ENCODE results near the gene TTBK2. TPM values are rescaled to one million over a fixed set of nuclear protein-coding genes. Genes with fewer than 3 reads are reported as not detected.

TTBK2 gene
- total and polyA plus RNA-seq, 2 donors (not counting 3 experiments of a cell fraction or from before 2014, with no cell fraction given), result 4.4 to 17.1 TPM

GRCh38 chr15:42707873-42708544 is 212.6 kb downstream of the TTBK2 start:
- H3K27me3 ChIP-seq (ENCODE audit: control insufficient read depth in 2 of 2, insufficient read depth in 2 of 2, low read length in 2 of 2), result no peaks in the 10 kb centered on the region
- no peak overlapping the region for H2AFZ ChIP-seq (ENCODE audit: low read depth, low read length)
- dilution Hi-C loops (cut with MboI; ENCODE audit: extremely low pct_ligation_motif_present, low sequenced_read_pairs), result no loop called here
- CTCF ChIA-PET, result interaction anchor here (1.8 to 5.7 kb wide), 2 partner anchors 15 to 218 kb away, joined by 10 to 37 read pairs; no protein-coding TSS in a partner anchor
- peak overlapping the region; percentile 7 for H3K27ac ChIP-seq (ENCODE audit: insufficient read depth, low read depth, low read length)
- peaks cover 12% of the 10 kb centered on the region for H3K4me1 ChIP-seq (ENCODE audit: control insufficient read depth, extremely low read depth, insufficient read depth, low read length)
- POLR2A ChIA-PET, result no interaction called here
- no peaks in the 10 kb centered on the region for H4K20me1 ChIP-seq (replicated peaks; ENCODE audit: control insufficient read depth, extremely low read depth, insufficient read depth, low read length)
- no peaks in the 10 kb centered on the region for H3K36me3 ChIP-seq (ENCODE audit: control insufficient read depth in 2 of 2, extremely low read depth in 1 of 2, insufficient read depth in 2 of 2, low read length in 2 of 2)
- H3K79me2 ChIP-seq (ENCODE audit: control insufficient read depth, insufficient read depth, low read length), result no peaks in the 10 kb centered on the region
- no peak overlapping the region for H3K9ac ChIP-seq (replicated peaks; ENCODE audit: extremely low read depth, insufficient read depth, low read length)
- no peak overlapping the region for H3K4me2 ChIP-seq (ENCODE audit: insufficient read depth, low read length)
- DNase-seq (ENCODE audit: low read depth, low spot score) (peak; percentile 47), FAIRE-seq (no peak)
- H3K9me3 ChIP-seq (replicated peaks; ENCODE audit: control insufficient read depth, insufficient read depth, low read length), result no peaks in the 10 kb centered on the region
- TF ChIP-seq MAX (IDR thresholded peaks at IDR 0.05; ENCODE audit: insufficient read depth, insufficient read length), result no peak
- TF ChIP-seq GATA2 (IDR thresholded peaks at IDR 0.05; ENCODE audit: insufficient read depth, insufficient read length, low read depth, low read length), result no peak
- TF ChIP-seq CTCF (IDR thresholded peaks at IDR 0.05; ENCODE audit: extremely low read depth in 1 of 2, insufficient read depth in 1 of 2, low read depth in 1 of 2, low read length in 2 of 2), result no peak
- TF ChIP-seq FOS (IDR thresholded peaks at IDR 0.05; ENCODE audit: borderline replicate concordance, insufficient read depth, low read length), result no peak
- TF ChIP-seq POLR2A (IDR thresholded peaks at IDR 0.05; ENCODE audit: low read depth, low read length), result no peak
- TF ChIP-seq POLR2AphosphoS5 (IDR thresholded peaks at IDR 0.05; ENCODE audit: insufficient read depth, low read depth, low read length), result no peak
- intact Hi-C loops (cut with micrococcal nuclease), result loop anchor here (10.0 kb wide), 3 partner anchors 327 to 577 kb away; no protein-coding TSS in a partner anchor
- H3K9me1 ChIP-seq (replicated peaks; ENCODE audit: control insufficient read depth, extremely low read depth, insufficient read depth, low read length), result no peaks in the 10 kb centered on the region
- H3K4me3 ChIP-seq (replicated peaks in 1 of 3; ENCODE audit: insufficient read depth in 1 of 3, low read depth in 1 of 3, low read length in 3 of 3), result no peak overlapping the region
- BruUV-seq (replicated peaks), result no TSS peak
